ENCODE data around the gene KRTAP12-4.
"Not testable (repeated sequence)": the region's sequence is repeated elsewhere in the genome, so short reads cannot be mapped to it uniquely, and the experiment has no call there.

The KRTAP12-4 gene, protein sequence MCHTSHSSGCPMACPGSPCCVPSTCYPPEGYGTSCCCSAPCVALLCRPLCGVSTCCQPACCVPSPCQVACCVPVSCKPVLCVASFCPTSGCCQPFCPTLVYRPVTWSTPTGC
- total RNA-seq = 0 reads per million in 2 donors

DNA sequence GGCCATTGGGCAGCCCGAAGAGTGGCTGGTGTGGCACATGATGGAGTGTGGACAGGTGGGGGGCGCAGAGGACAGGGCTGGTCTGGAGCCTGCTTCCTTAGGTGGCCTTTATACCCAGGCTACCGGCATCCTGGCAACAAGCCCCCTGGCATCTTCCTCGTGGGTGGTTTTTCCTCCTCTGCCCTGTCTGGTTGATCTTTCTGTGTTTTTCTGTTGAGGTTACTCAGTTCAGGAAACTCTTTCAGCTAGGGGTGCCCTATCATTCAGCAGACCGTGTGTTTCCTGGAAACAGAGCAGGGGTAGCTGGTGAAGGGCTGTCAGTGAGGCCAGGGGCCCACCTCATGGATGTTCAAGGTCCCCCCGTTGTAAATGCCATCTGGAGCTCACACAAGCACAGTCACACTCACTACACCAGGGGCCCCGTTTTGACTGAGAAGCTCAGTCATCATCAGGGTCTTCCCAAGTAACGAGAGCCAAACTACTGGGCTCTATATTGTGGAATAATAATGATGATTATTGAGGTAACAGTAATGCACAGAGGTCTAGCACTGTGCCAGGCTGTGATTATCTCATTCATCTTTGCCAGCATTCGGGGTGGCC, at the start of gene KRTAP12-4:
TSS of gene KRTAP12-4 (minus strand) at position 84 of the 600 bp plus-strand sequence. CDS start at position 39, 45 bp downstream.
- DNase-seq = no peak

DNA sequence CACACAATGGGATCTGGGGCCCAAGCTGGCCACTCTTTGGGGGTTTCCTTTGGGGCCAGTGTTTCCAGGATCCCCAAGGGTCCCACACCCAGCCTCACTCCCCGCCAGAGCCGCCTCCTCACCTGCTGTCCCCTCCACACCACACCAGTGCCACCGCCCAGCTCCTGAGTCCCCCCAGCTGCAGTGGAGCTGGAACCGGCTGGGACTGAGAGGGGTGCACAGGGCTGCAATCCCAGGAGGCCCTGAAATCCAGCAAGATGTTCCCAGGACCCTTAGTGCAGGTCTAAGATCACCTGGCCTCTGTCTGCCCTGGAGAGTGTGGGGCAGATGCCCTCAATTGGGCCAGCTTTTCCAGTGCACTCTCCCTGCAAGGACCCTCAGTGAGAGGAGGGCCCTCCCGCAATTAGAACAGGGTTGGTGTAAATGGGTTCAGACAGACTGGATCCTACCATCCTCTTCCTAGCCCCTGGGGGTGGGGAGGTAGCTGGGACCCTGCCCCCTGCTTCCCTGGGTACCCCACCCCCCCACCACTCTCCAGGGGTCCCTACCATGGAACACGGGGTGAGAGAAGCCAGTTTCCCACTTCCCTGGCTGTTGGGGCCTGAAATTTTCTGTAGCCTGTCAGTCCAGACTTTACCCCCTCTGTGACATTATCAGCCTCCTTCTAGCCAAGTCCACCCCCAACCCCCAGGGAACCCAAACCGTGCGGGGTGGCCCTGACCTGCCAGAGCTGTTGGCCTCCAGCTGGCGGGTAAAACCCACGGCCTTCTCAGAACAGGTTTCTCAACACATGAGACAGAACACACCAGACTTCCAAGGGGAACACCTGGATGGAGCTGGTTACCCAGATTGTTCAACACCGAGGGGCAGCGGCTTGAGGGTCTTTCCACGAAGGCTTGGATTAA, 49.5 kb upstream of the KRTAP12-4 start:
- no peak for DNase-seq

- no peak for DNase-seq
These were observed 48.7 kb upstream of the KRTAP12-4 start for GRCh38 chr21:44702973-44703730.

DNA sequence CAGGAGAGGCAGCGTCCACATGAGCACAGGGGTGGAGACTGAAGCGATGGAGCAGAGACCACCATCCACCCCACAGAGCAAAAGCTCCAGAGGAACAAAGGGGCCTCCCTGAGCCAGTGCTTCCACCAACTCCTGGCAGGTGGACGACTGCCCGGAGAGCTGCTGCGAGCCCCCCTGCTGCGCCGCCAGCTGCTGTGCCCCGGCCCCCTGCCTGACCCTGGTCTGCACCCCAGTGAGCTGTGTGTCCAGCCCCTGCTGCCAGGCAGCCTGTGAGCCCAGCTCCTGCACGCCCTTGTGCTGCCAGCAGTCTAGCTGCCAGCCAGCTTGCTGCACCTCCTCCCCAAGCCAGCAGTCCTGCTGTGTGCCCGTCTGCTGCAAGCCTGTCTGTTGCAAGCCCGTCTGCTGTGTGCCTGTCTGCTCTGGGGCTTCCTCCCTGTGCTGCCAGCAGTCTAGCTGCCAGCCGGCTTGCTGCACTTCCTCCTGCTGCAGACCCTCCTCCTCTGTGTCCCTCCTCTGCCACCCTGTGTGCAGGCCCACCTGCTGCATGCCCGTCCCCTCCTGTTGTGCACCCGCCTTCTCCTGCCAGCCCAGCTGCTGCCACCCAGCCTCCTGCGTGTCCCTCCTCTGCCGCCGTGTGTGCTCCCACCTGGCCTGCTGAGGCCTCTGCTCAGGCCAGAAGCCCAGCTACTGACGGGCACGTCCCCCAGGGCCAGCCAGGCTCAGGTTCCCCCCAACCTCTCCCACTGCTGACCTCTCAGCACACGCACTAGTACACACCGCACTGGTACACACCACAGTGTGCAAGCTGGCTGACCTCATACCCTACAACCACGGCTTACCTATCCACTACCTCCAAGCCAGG, 47.9 kb upstream of the KRTAP12-4 start:
- DNase-seq = no peak

- no peak for DNase-seq
These were observed 47.1 kb upstream of the KRTAP12-4 start for GRCh38 chr21:44701541-44701940.

GRCh38 chr21:44701023-44701400, 46.6 kb upstream of the KRTAP12-4 start:
- no peak for DNase-seq

DNA sequence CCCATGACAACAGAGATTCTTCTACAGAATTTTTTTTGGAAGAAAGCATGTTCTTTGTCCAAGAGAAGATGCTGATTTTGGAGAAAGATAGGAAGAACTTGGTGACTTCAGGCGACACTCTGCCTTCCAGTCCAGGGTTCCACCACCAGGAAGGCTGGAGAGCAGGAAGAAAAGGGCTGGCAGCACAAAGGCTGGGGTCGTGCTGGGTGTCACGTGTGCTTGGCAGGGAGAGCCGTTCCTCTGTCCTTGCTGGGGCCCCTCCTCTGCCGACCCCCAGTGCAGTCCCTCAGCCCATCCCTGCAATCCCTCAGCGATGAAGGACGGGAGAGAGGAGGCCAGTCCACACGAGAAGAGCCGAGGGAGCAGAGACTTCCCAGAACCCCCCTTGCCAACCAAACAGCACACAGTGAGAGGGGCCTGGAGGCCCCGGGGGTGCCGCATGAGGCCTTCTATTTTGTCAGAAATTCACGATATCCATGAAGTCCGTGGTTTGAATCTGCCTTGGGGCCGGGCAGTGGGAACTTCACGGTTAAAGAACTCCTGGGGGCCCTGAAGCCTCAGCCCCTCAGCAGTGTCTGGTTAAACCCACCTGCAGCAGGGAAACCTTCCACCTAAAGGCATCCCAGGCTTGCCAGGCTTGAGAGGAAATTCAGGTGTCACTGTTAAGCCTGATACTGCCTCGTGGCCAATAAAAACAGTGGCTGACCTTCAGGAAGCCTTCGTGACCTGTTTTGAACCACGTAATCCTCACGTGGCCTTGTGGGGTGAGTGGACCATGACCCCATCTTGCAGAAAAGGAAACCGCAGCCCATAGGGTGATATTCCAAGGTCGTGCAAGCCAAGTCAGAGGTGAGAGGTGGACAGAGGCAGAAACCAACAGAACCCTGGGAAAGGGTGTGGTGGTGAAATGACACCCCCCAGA, 45.9 kb upstream of the KRTAP12-4 start:
- no peak for DNase-seq

- DNase-seq = no peak
These were observed 45.1 kb upstream of the KRTAP12-4 start for GRCh38 chr21:44699502-44700001.

DNA sequence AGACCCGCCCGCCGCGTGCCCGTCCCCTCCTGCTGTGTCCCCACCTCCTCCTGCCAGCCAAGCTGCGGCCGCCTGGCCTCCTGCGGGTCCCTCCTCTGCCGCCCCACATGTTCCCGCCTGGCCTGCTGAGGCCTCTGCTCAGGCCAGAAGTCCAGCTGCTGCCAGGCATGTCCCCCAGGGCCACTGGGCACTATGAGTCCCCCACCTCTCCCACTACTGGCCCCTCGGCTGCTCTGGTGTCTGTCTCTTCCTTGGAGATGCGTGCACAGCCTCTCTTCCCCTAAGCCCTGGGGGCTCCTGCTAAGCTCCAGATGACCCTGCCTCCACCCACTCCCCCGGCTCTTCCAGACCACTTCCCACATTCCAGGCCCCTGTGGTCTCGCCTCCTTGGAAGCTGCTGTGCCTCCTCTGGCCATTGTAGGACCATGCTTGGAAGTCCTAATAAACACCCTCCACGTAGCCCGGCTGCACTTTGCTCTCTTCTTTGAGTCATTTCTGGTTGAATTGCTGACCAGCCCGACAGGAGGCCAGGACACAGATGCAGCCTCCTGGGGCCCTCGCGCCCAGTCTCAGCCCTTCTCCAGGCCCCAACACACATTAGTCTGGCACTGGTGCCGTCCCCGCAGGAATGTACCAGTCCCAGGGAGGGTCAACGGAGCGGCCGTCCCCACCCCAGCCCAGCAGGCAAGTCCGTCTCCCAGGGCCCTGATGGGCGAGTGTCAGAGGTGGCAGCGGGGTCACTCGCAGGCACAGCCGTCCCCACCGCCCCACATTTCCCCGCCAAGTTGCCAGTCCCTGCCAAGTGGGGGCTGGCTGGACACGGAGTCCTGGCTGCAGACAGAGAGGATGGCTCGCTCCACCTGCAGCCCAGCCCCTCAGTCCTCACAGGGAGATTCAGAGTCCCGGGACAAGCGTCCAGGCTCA, 43.6 kb upstream of the KRTAP12-4 start:
- DNase-seq = no peak

GRCh38 chr21:44697172-44697810, 42.8 kb upstream of the KRTAP12-4 start, which contains the start of gene KRTAP10-12:
KRTAP10-12 (plus strand) TSS chr21:44697172; CDS start chr21:44697202, 30 bp downstream.
- DNase-seq = not testable (repeated sequence)

DNA sequence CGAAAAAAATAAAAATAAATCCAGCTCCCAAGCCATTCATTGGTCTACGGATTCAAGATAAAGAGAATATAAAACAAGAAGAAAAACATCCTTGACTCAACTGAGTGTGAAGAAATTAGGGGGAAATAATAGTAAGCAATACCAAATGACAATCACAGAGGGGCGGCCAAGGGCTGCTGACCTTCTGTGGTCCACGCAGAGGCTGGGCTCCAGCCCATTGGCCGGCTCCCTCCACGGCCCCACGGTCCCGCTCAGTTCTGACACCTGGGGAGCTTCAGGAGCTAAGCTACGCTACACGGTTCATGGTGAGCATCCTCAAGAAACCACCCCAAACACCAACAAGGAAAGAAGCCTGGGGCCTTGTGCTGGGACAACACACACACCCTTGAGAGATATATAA, 42.1 kb upstream of the KRTAP12-4 start:
- no peak for DNase-seq

GRCh38 chr21:44695641-44696040, 41.2 kb upstream of the KRTAP12-4 start:
- no peak for DNase-seq

DNA sequence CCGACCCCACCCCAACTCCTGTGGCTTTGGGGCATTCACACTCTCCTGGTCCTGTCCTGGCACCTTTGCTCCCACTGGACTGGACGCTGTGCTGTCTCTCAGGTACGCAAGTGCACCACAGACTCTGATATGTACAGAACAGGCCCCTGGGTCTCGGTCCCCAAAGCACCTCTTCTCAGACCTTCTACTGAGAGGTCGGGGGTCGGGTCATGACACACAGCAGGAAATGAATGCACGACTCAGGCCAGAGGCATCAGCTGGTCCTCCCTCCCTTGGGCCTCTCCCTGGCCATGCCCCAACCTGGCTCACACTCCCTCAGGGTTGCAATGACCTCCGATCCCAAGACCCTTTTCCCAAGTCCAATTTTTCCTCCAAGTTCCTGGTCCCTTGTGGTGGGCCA, 40.7 kb upstream of the KRTAP12-4 start:
- DNase-seq = no peak

DNA sequence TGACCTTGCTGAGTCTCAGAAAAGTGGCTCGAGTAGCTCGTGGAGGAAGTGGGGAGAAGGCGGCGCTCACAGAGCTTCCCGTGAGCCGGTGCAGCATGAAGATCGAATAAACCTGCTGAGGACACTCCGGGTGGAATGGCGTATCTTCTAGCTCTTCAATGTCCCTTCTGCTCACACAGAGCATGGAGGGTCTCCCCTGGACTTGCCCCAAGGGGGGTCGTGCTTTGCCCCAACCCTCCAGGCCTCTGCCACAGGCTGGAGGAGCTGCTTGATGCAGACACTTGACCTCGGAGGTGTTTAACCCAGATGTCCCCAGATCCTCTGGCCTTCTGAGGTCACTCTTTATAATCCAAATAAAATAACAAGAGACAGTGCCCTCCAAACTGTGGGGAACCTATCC, 40.3 kb upstream of the KRTAP12-4 start:
- no peak for DNase-seq

DNA sequence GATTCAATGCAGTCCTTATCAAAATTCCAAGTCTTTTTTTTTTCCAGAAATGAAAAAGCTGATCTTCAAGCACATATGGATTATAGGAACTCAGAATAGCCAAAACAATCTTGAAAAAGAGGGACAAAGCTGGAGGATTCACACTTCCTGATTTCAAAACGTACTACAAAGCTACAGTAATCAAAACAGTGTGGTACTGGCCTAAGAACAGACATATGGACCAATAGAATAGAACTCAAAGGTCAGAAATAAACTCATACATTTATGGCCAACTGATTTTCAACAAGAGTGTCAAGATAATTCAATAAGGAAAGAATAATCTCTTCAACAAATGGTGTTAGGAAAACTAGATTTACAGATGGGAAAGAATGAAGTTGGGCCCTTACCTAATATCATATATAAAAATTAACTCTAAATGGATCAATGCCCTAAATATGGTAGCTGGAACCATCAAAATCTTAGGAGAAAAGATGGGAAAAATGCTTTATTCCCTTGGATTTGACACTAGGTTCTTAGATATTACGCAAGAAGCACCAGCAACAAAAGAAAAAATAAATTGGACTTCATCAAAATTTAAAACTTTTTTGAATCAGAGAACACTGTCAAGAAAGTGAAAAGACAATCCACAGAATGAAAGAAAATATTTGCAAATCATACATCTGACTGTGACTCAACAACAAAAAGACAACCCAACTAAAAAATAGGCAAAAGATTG, 38.5 kb upstream of the KRTAP12-4 start:
- DNase-seq = no peak

- DNase-seq = no peak
These were observed 37.2 kb upstream of the KRTAP12-4 start for GRCh38 chr21:44691686-44692085.

- not testable (repeated sequence) for DNase-seq
These were observed 35.3 kb upstream of the KRTAP12-4 start for GRCh38 chr21:44689740-44690139.

- no peak for DNase-seq
These were observed 33.2 kb upstream of the KRTAP12-4 start for GRCh38 chr21:44687671-44688070.
